Muscle of back (tissue), 11 donors: Measurements from ENCODE around the gene PYY. TPM values are rescaled to one million over a fixed set of nuclear protein-coding genes. Genes with fewer than 3 reads are reported as not detected.

Experiments used
- DNase-seq, 3 donors: peaks; one replicate each; pipeline versions ENCODE4 v3.0.0 to v3.0.0-alpha.2; 2013
- polyA plus RNA-seq, 10 donors: library from polyadenylated mRNA; unstranded; fragments of 120-200 nt; gene quantifications; one replicate each; pipeline ENCODE4 v1.2.1, GENCODE V29; 2013; ENCODE audit not compliant: insufficient read length in 10 of 10

PYY gene
- polyA plus RNA-seq, 10 donors: 0.15 to 0.35 (median 0.22) TPM; not detected in 7

DNA sequence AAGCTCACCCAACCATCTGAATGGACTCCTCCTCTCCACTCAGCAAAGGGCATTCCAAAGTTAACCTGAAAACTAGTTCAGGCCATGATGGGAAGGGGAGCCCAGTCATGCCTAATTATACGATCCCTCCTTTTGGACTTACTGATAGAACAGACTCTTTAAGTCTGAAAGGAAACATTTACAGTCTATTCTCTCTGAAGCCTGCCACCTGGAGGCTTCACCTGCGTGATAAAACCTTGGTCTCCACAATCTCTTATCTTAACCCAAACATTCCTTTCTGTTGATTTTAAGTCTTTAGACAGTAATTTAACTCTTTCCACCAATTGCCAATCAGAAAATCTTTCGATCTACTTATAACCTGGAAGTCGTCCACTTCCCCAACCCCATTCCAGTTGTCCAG is 37.4 kb downstream of the PYY start:
- no peak for DNase-seq

DNA sequence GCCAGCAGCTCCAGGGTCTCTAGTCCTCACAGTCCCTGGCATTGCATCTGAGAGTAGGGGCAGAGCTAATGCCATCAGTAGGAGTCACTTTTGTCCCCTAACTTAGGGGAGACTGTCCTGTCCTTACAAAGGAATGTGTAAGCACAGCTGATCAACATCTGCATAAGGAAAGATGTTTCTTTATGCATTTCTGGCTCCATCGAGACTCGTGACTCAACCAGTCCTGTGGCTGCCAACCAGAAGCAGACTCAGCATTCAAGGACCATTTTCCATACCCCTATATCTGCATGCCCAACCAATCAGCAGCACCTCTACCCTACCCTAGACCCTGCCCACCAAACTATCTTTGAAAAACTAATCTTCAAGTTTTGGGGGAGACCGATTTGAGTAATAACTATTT is 38.2 kb downstream of the PYY start:
- DNase-seq: no peak

DNA sequence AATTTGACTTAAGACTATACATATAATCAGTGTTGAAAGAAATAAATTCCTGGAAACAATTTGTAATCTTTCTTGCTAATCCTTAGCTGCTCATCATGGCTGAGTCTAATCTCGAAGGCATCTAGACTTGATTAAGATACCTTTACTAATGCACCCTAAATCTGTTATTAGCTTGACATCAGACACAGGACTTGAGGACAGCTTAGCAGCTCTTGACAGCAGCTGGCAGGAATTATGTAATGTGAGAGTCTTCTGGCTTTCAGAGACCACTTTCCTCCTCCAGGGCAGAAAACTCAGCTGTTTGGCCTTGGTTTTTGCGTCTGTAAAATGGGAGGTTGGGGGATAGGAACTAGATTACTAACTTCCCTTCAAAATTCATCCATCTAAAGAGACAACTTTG is 39.3 kb downstream of the PYY start:
- no peak for DNase-seq

DNA sequence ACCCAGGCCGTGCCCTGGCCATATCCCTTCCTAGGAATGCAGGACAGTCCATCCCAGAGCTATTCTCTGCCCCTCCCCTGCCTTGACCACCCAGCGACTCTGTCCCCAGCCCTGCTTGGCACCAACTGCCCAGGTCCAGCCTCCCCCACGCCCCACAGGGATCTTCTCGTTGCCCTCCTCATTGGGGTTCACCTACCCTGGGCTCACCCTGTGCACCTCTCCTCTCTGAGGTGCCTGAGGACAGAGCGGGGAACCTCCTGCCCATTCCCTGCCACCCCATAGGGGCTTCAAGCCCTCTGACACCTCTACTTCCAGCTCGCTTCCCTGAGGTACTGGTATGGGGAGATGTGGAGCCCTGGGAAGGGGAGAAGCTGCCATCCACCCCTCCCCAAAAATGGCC is 40.2 kb downstream of the PYY start:
- no peak for DNase-seq

DNA sequence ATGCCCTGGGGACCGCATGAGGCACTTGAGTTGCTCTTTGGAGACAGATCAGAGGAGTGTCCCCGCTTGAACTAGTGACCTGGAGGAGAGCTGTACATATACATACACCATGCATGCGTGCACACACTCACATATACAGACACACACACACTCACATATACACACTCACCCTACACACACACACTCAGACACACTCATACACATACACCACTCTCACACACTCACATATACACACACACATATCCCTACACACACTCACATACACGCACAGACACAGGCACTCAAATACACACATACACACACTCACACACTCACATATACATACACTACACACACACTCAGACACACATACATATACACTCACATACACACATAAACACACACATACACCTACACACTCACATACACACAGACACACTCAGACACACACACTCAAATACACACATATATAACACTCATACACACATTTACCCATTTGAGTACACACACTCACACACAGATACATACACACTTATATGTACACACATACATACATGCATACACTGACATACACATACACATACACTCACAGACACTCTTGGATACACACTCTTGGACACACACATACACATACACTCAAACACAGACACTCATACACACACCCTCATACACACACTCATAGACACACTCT is 41.0 kb downstream of the PYY start:
- no peak for DNase-seq

DNA sequence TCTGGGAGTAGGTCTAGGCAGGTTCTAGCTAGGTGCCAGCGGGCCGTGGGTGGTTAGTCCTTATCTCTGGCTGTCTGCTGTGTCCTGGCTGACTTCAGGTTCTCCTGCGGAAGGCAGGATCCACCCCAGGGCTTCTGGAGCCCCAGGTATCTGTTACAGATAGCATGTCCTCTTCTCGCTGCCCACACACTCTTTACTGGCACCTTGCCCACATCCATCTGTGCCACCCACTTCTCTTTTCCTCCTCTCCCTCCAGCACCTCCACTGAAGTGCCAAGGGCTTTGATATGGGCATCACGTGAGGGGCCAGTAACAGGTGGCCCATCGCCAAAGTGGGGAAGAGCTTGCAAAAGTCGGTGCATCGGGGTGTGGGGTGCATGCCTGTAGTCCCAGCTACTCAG is 41.8 kb downstream of the PYY start:
- no peak for DNase-seq

DNA sequence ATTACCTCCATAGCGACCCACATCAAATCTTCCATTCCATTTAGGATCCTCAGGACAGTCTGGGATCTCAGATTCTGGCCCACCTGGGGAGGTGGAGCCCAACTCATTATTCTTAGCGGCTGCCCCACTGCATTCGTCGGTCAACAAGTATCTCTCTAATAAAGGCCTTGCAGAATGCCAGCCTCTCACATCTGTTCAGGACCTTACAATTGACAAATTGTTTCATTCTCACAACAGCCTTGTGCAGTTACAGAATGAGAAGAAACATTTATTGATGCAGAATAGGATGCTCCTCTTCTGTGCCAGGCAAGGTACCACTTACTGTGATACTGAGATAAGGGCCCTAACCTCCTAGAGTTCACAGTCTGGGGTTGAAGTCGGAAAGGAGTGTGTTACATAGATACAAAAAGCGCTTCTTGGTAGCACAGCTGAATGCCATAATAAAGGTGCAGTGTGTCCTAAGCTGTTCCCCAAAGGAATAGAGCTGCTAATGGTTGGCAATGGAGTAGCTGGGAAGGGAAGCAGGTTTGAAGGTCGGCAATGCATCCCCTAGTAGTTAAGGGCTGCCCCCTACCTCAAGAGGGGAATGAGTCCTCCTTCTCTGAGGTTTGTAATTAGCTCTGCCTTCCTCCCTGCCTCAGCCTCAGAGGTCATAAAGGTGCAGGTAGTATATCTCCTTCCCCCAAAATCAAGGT is 44.1 kb downstream of the PYY start:
- no peak for DNase-seq

DNA sequence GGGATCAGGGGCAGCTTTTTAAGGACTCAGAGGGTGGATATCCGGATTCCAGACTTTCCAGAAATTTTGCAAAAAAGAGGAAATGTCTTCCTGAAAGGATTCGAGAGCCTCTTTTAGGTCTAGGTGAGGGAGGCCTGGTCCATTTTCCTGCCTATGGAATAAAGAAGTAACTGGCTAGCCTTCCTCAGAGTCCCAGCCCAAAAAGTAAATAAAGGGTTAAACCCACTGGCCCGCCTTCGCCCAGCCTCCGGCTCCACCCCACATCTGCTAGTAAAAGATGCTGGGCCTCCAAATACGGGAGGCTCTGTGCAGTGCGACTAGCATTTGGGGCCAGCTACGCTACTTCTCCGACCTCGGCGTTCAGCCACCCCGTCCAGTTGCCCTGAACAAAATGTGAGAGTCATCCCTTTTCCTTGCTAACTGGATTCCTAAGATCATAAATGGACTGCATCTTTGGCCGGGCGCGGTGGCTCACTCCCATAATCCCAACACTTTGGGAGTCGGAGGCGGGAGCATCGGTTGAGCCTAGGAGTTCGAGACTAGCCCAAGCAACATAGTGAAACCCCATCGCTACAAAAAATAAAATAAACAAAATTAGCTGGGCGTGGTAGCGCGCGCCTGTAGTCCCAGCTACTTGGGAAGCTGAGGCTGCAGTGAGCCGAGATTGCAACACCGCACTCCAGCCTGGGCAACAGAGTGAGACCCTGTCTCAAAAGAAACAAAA is 45.6 kb downstream of the PYY start:
- peak; percentile 75 to 94 (median 84) for DNase-seq

DNA sequence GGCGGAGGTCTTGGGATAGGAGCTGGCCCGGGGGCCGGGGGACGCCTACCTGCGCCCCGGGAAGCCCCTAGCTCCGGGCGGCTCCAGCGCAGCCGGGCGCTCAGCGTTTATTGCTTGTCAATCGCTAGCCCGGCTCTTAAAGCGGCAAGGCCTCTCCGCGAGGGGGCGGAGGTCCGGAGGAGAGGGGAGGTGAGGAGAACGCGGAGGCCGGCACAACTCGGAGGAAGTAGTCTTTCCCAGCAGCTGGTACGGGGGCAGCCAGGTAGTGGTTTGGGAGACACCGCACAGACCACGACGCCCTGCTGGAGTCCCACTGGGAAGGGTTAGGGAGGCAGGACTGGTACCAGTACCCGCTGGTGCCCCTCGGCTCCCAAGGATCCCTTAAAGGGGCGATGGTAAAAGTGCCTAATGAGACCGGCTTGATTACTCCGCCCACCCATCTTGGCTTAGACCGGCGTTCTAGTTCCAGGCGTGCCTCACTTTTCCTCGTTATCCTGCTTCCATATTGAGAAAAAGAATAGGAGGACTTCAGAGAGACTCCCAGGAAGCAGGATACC is 46.2 kb downstream of the PYY start, which contains the start of gene MPP2:
Gene MPP2 (minus strand): TSS at position 112 of the 557 bp plus-strand sequence. CDS start 3,076 bp downstream, outside the sequence.
- peak; percentile 78 to 97 (median 88) for DNase-seq

DNA sequence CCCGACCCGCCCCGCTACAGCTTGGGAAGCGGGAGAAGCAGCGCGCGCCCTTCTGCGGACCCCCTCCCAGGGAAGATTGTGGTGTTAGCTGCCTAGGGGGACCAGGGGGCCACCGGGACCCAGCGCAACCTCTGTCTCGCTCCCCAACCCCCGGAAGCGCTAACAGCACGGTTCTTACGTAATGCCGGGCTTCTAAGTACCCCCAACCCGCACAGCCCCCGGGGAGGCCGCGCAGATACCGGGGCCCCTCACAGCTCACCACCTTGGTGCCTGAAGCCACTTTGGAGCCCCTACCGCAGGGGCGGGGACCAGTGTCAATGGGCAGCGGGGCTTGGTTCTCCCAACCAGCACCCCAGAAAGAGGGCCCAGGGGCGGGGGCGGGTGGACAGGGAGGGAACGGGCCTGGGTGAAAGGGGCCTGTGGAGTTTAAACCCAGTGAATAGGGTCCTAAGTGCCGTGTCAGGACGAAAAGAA is 46.8 kb downstream of the PYY start:
- no peak for DNase-seq

DNA sequence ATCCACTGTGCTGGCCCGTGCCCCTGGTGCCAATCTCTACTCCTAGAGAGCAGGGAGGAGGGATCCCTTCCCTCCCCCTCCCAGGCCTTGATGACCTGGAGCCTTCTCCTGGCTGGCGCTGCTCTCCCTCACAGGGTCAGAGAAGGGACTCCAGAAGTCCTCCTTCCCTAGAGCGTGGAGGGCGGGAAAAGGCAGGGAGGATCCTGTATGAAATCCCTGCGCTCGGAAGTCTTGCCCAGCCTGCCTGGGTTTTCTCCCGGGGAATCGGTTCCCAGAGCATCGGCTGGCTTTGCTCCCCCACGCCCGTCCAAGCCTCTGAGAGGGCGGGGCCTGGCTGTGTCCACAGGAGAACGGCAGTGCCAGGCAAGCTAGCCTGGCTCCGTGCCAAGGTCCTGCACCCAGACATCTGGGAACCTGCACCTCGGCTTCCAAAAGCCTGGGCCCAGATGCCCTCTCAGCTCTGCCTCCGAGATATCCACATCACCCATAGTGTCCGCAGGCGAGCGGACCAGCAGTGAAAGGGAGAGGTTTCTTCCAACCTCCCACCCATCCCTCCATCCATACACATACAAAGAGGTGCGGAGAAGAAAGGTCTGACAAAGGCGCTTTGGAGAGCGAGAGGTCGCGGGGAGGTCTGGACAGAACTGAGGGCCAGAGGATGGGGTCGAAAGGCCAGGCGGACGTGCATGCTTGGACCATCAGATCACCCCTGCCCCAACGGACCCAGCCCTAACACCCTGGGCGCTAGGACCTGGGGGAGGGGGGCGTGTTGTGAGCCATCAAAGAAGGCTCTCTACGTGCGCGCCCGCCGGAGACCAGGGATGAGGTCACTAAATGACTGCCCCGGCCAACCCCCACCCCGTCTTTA is 47.5 kb downstream of the PYY start:
- DNase-seq: peak; percentile 65 to 94 (median 85)

DNA sequence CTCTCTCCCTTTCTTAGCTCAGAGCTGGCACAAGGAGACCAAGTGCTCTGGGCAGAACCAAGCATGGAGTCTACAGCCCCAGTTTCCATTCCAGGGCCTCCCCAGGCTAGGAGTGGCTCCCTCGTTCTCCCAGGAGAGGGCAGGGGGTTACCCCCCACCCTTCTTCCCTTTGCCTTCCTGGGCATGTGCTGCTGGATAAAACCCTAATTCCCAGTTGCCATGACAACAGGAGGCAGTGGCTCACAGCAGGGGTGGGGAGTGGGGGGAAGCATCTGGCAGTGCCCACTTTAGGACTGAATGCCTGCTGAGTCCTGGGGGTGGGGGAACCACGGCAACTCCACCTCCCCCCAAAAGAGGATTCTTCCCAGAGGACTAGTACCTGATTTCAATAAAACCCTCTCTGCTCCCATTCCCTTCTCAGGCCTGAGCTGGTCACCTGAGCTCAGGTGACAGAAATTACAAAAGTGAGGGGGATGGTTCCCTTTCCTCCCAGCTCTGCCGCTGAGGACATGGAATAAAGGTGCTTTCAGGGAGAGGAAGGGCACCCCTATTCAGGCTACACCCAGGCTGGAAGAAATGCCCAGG is 48.2 kb downstream of the PYY start:
- DNase-seq: no peak

Other genes starting within 250 kb of the PYY start
- under 1 TPM in 1 of 10 donors, not detected in 9; 0.86 TPM for gene SOST, start 195.1 kb downstream of the PYY start, polyA plus RNA-seq
- 100 to 1,000 TPM in 1 of 10 donors, 10 to 100 TPM in 9; 54.8 to 103 (median 63.9) TPM for gene DUSP3, start 175.0 kb downstream of the PYY start, polyA plus RNA-seq
- gene CFAP97D1, start 173.5 kb downstream of the PYY start, polyA plus RNA-seq: under 1 TPM in 5 of 10 donors, not detected in 5; 0.08 to 0.13 (median 0.10) TPM
- gene MPP3, start 120.8 kb downstream of the PYY start, polyA plus RNA-seq: 1 to 10 TPM; 2.4 to 8.0 (median 4.6) TPM
- gene CD300LG, start 106.8 kb downstream of the PYY start, polyA plus RNA-seq: 1 to 10 TPM; 1.1 to 4.2 (median 2.8) TPM
- 1 to 10 TPM; 2.3 to 5.1 (median 3.7) TPM for gene MPP2, start 46.4 kb downstream of the PYY start, polyA plus RNA-seq
- not detected for gene PPY, start 11.5 kb downstream of the PYY start, polyA plus RNA-seq
- gene NAGS, start 50.7 kb upstream of the PYY start, polyA plus RNA-seq: under 1 TPM; 0.21 to 0.69 (median 0.36) TPM
- gene TMEM101, start 61.0 kb upstream of the PYY start, polyA plus RNA-seq: 10 to 100 TPM; 23.5 to 30.4 (median 26.8) TPM
- gene LSM12, start 112.7 kb upstream of the PYY start, polyA plus RNA-seq: 10 to 100 TPM; 25.8 to 33.5 (median 29.8) TPM
- gene G6PC3, start 116.8 kb upstream of the PYY start, polyA plus RNA-seq: 10 to 100 TPM; 27.1 to 41.4 (median 34.7) TPM
- gene HDAC5, start 169.7 kb upstream of the PYY start, polyA plus RNA-seq: 10 to 100 TPM; 43.2 to 58.4 (median 52.6) TPM
- 1 to 10 TPM; 1.6 to 3.9 (median 2.3) TPM for gene HROB, start 188.0 kb upstream of the PYY start, polyA plus RNA-seq
- 10 to 100 TPM in 7 of 10 donors, 1 to 10 TPM in 3; 4.8 to 15.2 (median 10.9) TPM for gene ASB16, start 216.8 kb upstream of the PYY start, polyA plus RNA-seq
- gene TMUB2, start 233.0 kb upstream of the PYY start, polyA plus RNA-seq: 10 to 100 TPM; 33.2 to 51.3 (median 40.6) TPM
- 10 to 100 TPM; 44.2 to 57.6 (median 49.0) TPM for gene ATXN7L3, start 245.9 kb upstream of the PYY start, polyA plus RNA-seq